ENCODE results near the gene SLC7A1. TPM values are rescaled to one million over a fixed set of nuclear protein-coding genes. Genes with fewer than 3 reads are reported as not detected.

Gene SLC7A1
- total and polyA plus RNA-seq, 2 of the 13 experiments (the other 11 are each of a cell fraction or from before 2014, with no cell fraction given), result 14.5 to 15.3 TPM

- TF ChIP-seq, protein P1, sequence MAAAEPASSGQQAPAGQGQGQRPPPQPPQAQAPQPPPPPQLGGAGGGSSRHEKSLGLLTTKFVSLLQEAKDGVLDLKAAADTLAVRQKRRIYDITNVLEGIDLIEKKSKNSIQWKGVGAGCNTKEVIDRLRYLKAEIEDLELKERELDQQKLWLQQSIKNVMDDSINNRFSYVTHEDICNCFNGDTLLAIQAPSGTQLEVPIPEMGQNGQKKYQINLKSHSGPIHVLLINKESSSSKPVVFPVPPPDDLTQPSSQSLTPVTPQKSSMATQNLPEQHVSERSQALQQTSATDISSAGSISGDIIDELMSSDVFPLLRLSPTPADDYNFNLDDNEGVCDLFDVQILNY (CRISPR knock-in tag; conservative IDR thresholded peaks at IDR 0.05), result no peak
- TF ChIP-seq ZBTB21 (CRISPR knock-in tag; IDR thresholded peaks at IDR 0.05) (no peak), FOXO4 (CRISPR knock-in tag; conservative IDR thresholded peaks at IDR 0.05) (no peak), ZNF619 (CRISPR knock-in tag; IDR thresholded peaks at IDR 0.05) (no peak), HDAC6 (IDR thresholded peaks at IDR 0.05; ENCODE audit: low read depth, low read length) (no peak), STAT5B (CRISPR knock-in tag; IDR thresholded peaks at IDR 0.05) (no peak), MATR3 (CRISPR knock-in tag; IDR thresholded peaks at IDR 0.05) (no peak), ZFP1 (CRISPR knock-in tag; IDR thresholded peaks at IDR 0.05) (no peak)
- TF ChIP-seq, protein P2, sequence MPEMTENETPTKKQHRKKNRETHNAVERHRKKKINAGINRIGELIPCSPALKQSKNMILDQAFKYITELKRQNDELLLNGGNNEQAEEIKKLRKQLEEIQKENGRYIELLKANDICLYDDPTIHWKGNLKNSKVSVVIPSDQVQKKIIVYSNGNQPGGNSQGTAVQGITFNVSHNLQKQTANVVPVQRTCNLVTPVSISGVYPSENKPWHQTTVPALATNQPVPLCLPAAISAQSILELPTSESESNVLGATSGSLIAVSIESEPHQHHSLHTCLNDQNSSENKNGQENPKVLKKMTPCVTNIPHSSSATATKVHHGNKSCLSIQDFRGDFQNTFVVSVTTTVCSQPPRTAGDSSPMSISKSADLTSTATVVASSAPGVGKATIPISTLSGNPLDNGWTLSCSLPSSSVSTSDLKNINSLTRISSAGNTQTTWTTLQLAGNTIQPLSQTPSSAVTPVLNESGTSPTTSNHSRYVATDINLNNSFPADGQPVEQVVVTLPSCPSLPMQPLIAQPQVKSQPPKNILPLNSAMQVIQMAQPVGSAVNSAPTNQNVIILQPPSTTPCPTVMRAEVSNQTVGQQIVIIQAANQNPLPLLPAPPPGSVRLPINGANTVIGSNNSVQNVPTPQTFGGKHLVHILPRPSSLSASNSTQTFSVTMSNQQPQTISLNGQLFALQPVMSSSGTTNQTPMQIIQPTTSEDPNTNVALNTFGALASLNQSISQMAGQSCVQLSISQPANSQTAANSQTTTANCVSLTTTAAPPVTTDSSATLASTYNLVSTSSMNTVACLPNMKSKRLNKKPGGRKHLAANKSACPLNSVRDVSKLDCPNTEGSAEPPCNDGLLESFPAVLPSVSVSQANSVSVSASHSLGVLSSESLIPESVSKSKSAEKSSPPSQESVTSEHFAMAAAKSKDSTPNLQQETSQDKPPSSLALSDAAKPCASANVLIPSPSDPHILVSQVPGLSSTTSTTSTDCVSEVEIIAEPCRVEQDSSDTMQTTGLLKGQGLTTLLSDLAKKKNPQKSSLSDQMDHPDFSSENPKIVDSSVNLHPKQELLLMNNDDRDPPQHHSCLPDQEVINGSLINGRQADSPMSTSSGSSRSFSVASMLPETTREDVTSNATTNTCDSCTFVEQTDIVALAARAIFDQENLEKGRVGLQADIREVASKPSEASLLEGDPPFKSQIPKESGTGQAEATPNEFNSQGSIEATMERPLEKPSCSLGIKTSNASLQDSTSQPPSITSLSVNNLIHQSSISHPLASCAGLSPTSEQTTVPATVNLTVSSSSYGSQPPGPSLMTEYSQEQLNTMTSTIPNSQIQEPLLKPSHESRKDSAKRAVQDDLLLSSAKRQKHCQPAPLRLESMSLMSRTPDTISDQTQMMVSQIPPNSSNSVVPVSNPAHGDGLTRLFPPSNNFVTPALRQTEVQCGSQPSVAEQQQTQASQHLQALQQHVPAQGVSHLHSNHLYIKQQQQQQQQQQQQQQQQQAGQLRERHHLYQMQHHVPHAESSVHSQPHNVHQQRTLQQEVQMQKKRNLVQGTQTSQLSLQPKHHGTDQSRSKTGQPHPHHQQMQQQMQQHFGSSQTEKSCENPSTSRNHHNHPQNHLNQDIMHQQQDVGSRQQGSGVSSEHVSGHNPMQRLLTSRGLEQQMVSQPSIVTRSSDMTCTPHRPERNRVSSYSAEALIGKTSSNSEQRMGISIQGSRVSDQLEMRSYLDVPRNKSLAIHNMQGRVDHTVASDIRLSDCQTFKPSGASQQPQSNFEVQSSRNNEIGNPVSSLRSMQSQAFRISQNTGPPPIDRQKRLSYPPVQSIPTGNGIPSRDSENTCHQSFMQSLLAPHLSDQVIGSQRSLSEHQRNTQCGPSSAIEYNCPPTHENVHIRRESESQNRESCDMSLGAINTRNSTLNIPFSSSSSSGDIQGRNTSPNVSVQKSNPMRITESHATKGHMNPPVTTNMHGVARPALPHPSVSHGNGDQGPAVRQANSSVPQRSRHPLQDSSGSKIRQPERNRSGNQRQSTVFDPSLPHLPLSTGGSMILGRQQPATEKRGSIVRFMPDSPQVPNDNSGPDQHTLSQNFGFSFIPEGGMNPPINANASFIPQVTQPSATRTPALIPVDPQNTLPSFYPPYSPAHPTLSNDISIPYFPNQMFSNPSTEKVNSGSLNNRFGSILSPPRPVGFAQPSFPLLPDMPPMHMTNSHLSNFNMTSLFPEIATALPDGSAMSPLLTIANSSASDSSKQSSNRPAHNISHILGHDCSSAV (CRISPR knock-in tag; IDR thresholded peaks at IDR 0.05; ENCODE audit: borderline replicate concordance), result no peak
Measured at GRCh38 chr13:29476046-29476445, 119.4 kb downstream of the SLC7A1 start (continued).
